NCI-H460 (cell line): Measurements from ENCODE around the gene ARHGEF38. TPM values are rescaled to one million over a fixed set of nuclear protein-coding genes. Genes with fewer than 3 reads are reported as not detected.
"Not testable (repeated sequence)": the region's sequence is repeated elsewhere in the genome, so short reads cannot be mapped to it uniquely, and the experiment has no call there.

Experiments used
- DNase-seq: peaks from one replicate; pipeline ENCODE4 v3.0.0-alpha.2; 2016; ENCODE audit warnings: low read depth; ENCODE audit errors: extremely low read depth
- small RNA-seq, 2 experiments: library from RNA; depleted of rRNA; stranded (forward); fragments of <200 nt; gene quantifications; one replicate each; pipeline ENCODE3, GENCODE V24; 2014
- total RNA-seq: library from RNA; depleted of rRNA; stranded (reverse); fragments of >200 nt; shearing (Covaris generic); gene quantifications from 2 replicates; pipeline ENCODE4 v1.2.3, GENCODE V29; 2014; rRNA removed

The ARHGEF38 gene
- total RNA-seq, 1 experiment from 2014 or later: 0.02 TPM

- DNase-seq: peak; percentile 85
These were observed 156.0 kb downstream of the ARHGEF38 start, which contains the start of the genes GSTCD and INTS12 for GRCh38 chr4:105708181-105709080. Gene GSTCD (plus strand): TSS chr4:105708784. CDS start chr4:105717614, 8,830 bp downstream. Gene INTS12 (minus strand): TSS chr4:105708689. CDS start chr4:105700005, 8,684 bp downstream.

- DNase-seq: no peak
These were observed 156.6 kb downstream of the ARHGEF38 start for GRCh38 chr4:105709081-105709450.

GRCh38 chr4:105710012-105710600, 157.7 kb downstream of the ARHGEF38 start:
- DNase-seq: no peak

GRCh38 chr4:105710678-105711077, 158.3 kb downstream of the ARHGEF38 start:
- DNase-seq: no peak

GRCh38 chr4:105712766-105713165, 160.3 kb downstream of the ARHGEF38 start:
- no peak for DNase-seq

GRCh38 chr4:105714071-105714521, 161.7 kb downstream of the ARHGEF38 start:
- no peak for DNase-seq

- no peak for DNase-seq
These were observed 162.5 kb downstream of the ARHGEF38 start for GRCh38 chr4:105714932-105715331.

GRCh38 chr4:105715692-105716278, 163.4 kb downstream of the ARHGEF38 start:
- DNase-seq: peak; percentile 23

GRCh38 chr4:105719204-105719603, 166.8 kb downstream of the ARHGEF38 start:
- DNase-seq: no peak

- no peak for DNase-seq
These were observed 173.2 kb downstream of the ARHGEF38 start for GRCh38 chr4:105725623-105726022.

GRCh38 chr4:105729895-105730294, 177.5 kb downstream of the ARHGEF38 start:
- not testable (repeated sequence) for DNase-seq

Small RNA genes within 50 kb of the gene (small RNA-seq; reads per million reads assigned to genes)
- 0 reads per million in 2 experiments for gene ATP5F1EP1

Other genes starting within 250 kb of the ARHGEF38 start
- gene PPA2, start 78.6 kb upstream of the ARHGEF38 start, total RNA-seq: 143 and 180 TPM in 2 replicates
- 18.7 and 18.9 TPM in 2 replicates for gene INTS12, start 156.1 kb downstream of the ARHGEF38 start, total RNA-seq
- gene GSTCD, start 156.2 kb downstream of the ARHGEF38 start, total RNA-seq: 15.4 and 15.7 TPM in 2 replicates